HCT116 (cell line): ENCODE results near the gene DTNBP1.

ENCODE experiments used
- CEBPB ChIP-seq: IDR thresholded peaks from 2 replicates; pipeline ENCODE4 v1.6.1; 2012; ENCODE audit warnings: low read depth
- CTCF ChIP-seq, 3 experiments: fragments of 200-600 bp in 1 of 3; sonication (generic) in 1 of 3; IDR thresholded peaks in 2 of 3; conservative IDR thresholded peaks in 1 of 3; 2 replicates each; pipeline ENCODE4 v1.5.1; 2012 to 2017; ENCODE audit warnings: low read depth in 2 of 3, low read length in 2 of 3, antibody characterized with exemption in 1 of 3, borderline replicate concordance in 1 of 3, control low read depth in 1 of 3, mild to moderate bottlenecking in 1 of 3, mixed read lengths in 1 of 3, mixed run types in 1 of 3, moderate library complexity in 1 of 3; ENCODE audit not compliant: insufficient read depth in 1 of 3
- EZH2phosphoT487 ChIP-seq: fragments of 200-600 bp; IDR thresholded peaks from 2 replicates; pipeline ENCODE4 v1.6.1; 2018; ENCODE audit warnings: antibody characterized with exemption, borderline replicate concordance
- MAX ChIP-seq: IDR thresholded peaks from 2 replicates; pipeline ENCODE4 v1.6.1; 2012
- POLR2A ChIP-seq: IDR thresholded peaks from 2 replicates; pipeline ENCODE4 v1.7.0; 2011; ENCODE audit warnings: borderline replicate concordance; ENCODE audit not compliant: insufficient read depth, insufficient read length; ENCODE audit errors: extremely low read depth
- POLR2AphosphoS5 ChIP-seq: IDR thresholded peaks from 2 replicates; pipeline ENCODE4 v1.6.1; 2011; ENCODE audit warnings: mild to moderate bottlenecking, low read depth, low read length, moderate library complexity
- RAD21 ChIP-seq: IDR thresholded peaks from 2 replicates; pipeline ENCODE4 v1.6.1; 2012; ENCODE audit warnings: low read depth, mild to moderate bottlenecking
- REST ChIP-seq: IDR thresholded peaks from 2 replicates; pipeline ENCODE4 v1.6.1; 2012; ENCODE audit warnings: low read depth
- SP1 ChIP-seq: IDR thresholded peaks from 2 replicates; pipeline ENCODE4 v1.6.1; 2012; ENCODE audit warnings: low read depth
- SRF ChIP-seq: IDR thresholded peaks from 2 replicates; pipeline ENCODE4 v1.6.1; 2012; ENCODE audit warnings: low read depth
- YY1 ChIP-seq: IDR thresholded peaks from 2 replicates; pipeline ENCODE4 v1.6.1; 2011; ENCODE audit warnings: low read length, low read depth, moderate library complexity, mild to moderate bottlenecking; ENCODE audit not compliant: insufficient replicate concordance; ENCODE audit errors: extremely low read depth
- ZFX ChIP-seq: fragments of 450-650 bp; IDR thresholded peaks from 2 replicates; pipeline ENCODE4 v1.6.1; 2017
- ZNF274 ChIP-seq: fragments of 200-500 bp; sonication (Bioruptor generic); IDR thresholded peaks from 2 replicates; pipeline ENCODE4 v1.6.1; 2014; ENCODE audit warnings: mild to moderate bottlenecking, low read depth, low read length, inconsistent platforms

- TF ChIP-seq EZH2phosphoT487 (no peak), YY1 (no peak), REST (no peak), POLR2A (no peak), CTCF (IDR thresholded peaks at IDR 0.05 in 2 of 3, conservative IDR thresholded peaks at IDR 0.05 in 1 of 3; ENCODE audit: borderline replicate concordance in 1 of 3, insufficient read depth in 1 of 3, low read depth in 2 of 3, low read length in 2 of 3) (no peak), SP1 (no peak), MAX (no peak), ZFX (no peak), SRF (no peak), ZNF274 (no peak), POLR2AphosphoS5 (no peak), CEBPB (no peak), RAD21 (no peak)
These were observed 88.8 kb downstream of the DTNBP1 start for GRCh38 chr6:15574023-15574422.
